ENCODE results near the gene DNAJC25. TPM values are rescaled to one million over a fixed set of nuclear protein-coding genes. Genes with fewer than 3 reads are reported as not detected.

DNAJC25 gene
- total and polyA plus RNA-seq, 2 of the 13 experiments (the other 11 are each of a cell fraction or from before 2014, with no cell fraction given) = 5.7 to 10.2 TPM

- TF ChIP-seq MTF2 (CRISPR knock-in tag; IDR thresholded peaks at IDR 0.05; ENCODE audit: borderline replicate concordance) (no peak), YEATS4 (CRISPR knock-in tag; IDR thresholded peaks at IDR 0.05; ENCODE audit: borderline replicate concordance) (no peak), ZNF264 (CRISPR knock-in tag; IDR thresholded peaks at IDR 0.05) (peak; percentile 80; the same call in 1 of the 2 replicates), NFAT5 (CRISPR knock-in tag; IDR thresholded peaks at IDR 0.05) (no peak), PRMT3 (CRISPR knock-in tag; IDR thresholded peaks at IDR 0.05; ENCODE audit: borderline replicate concordance, low read depth) (no peak), YY1 (IDR thresholded peaks at IDR 0.05; ENCODE audit: insufficient read depth, insufficient replicate concordance, low read depth, low read length) (no peak), KAT2B (IDR thresholded peaks at IDR 0.05; ENCODE audit: borderline replicate concordance, low read depth, low read length) (no peak), SMAD9 (CRISPR knock-in tag; IDR thresholded peaks at IDR 0.05) (no peak), ZNF839 (CRISPR knock-in tag; IDR thresholded peaks at IDR 0.05; ENCODE audit: borderline replicate concordance) (no peak), CBX2 (IDR thresholded peaks at IDR 0.05; ENCODE audit: low read depth, low read length) (no peak; the same call in 1 of the 2 replicates), CBX2 (CRISPR knock-in tag; IDR thresholded peaks at IDR 0.05; ENCODE audit: low read depth) (no peak), NRL (CRISPR knock-in tag; IDR thresholded peaks at IDR 0.05; ENCODE audit: borderline replicate concordance) (no peak), PAXIP1 (CRISPR knock-in tag; conservative IDR thresholded peaks at IDR 0.05) (no peak; the same call in 1 of the 2 replicates), ZNF552 (CRISPR knock-in tag; IDR thresholded peaks at IDR 0.05; ENCODE audit: borderline replicate concordance) (no peak), ZNF34 (CRISPR knock-in tag; IDR thresholded peaks at IDR 0.05; ENCODE audit: borderline replicate concordance) (no peak), ZNF205 (CRISPR knock-in tag; IDR thresholded peaks at IDR 0.05) (peak; percentile 97), BRCA1 (CRISPR knock-in tag; IDR thresholded peaks at IDR 0.05) (no peak)
- TF ChIP-seq, protein P1, sequence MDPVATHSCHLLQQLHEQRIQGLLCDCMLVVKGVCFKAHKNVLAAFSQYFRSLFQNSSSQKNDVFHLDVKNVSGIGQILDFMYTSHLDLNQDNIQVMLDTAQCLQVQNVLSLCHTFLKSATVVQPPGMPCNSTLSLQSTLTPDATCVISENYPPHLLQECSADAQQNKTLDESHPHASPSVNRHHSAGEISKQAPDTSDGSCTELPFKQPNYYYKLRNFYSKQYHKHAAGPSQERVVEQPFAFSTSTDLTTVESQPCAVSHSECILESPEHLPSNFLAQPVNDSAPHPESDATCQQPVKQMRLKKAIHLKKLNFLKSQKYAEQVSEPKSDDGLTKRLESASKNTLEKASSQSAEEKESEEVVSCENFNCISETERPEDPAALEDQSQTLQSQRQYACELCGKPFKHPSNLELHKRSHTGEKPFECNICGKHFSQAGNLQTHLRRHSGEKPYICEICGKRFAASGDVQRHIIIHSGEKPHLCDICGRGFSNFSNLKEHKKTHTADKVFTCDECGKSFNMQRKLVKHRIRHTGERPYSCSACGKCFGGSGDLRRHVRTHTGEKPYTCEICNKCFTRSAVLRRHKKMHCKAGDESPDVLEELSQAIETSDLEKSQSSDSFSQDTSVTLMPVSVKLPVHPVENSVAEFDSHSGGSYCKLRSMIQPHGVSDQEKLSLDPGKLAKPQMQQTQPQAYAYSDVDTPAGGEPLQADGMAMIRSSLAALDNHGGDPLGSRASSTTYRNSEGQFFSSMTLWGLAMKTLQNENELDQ (CRISPR knock-in tag; IDR thresholded peaks at IDR 0.05; ENCODE audit: borderline replicate concordance) = no peak
- TF ChIP-seq, protein P2, sequence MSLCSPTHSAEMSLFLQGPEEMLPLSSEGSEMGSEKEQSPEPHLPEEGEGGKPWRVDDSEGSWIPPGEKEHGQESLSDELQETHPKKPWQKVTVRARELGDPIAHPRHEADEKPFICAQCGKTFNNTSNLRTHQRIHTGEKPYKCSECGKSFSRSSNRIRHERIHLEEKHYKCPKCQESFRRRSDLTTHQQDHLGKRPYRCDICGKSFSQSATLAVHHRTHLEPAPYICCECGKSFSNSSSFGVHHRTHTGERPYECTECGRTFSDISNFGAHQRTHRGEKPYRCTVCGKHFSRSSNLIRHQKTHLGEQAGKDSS (CRISPR knock-in tag; IDR thresholded peaks at IDR 0.05; ENCODE audit: borderline replicate concordance, low read depth) = 0 out of 2 replicates have a peak, but pooled peaks have one; percentile 83
These were observed 245 bp upstream of the DNAJC25 start (continued) for GRCh38 chr9:111630964-111631213.

Measured in HepG2 (cell line).